Measurements from ENCODE around the gene MECP2. TPM values are rescaled to one million over a fixed set of nuclear protein-coding genes. Genes with fewer than 3 reads are reported as not detected.

Gene MECP2
- total RNA-seq, 1 donor from 2014 or later, result 45.2 TPM

GRCh38 chrX:153972368-153973126, 125.0 kb downstream of the MECP2 start, which contains the start of gene TMEM187:
TMEM187 (plus strand) TSS chrX:153972754; CDS start chrX:153982063, 9,309 bp downstream.
- no peak for DNase-seq (ENCODE audit: extremely low read depth, low read depth, low spot score)

Other genes starting within 250 kb of the MECP2 start
- 1.6 and 17.1 TPM in 2 replicates for gene L1CAM, start 211.5 kb downstream of the MECP2 start, total RNA-seq
- gene AVPR2, start 193.0 kb downstream of the MECP2 start, total RNA-seq, result not detected in 2 replicates
- gene ARHGAP4, start 171.5 kb downstream of the MECP2 start, total RNA-seq, result 2.9 and 24.2 TPM in 2 replicates
- 144 and 194 TPM in 2 replicates for gene NAA10, start 162.7 kb downstream of the MECP2 start, total RNA-seq
- gene RENBP, start 153.1 kb downstream of the MECP2 start, total RNA-seq, result 19.0 and 23.7 TPM in 2 replicates
- 54.4 and 91.0 TPM in 2 replicates for gene HCFC1, start 125.9 kb downstream of the MECP2 start, total RNA-seq
- gene TMEM187, start 125.0 kb downstream of the MECP2 start, total RNA-seq, result 3.3 and 6.7 TPM in 2 replicates
- gene IRAK1, start 77.8 kb downstream of the MECP2 start, total RNA-seq, result 106 and 116 TPM in 2 replicates
- not detected in 2 replicates for gene OPN1LW, start 46.5 kb upstream of the MECP2 start, total RNA-seq
- not detected in 2 replicates for gene OPN1MW, start 84.9 kb upstream of the MECP2 start, total RNA-seq
- not detected in 2 replicates for gene OPN1MW2, start 122.0 kb upstream of the MECP2 start, total RNA-seq
- not detected in 2 replicates for gene OPN1MW3, start 159.9 kb upstream of the MECP2 start, total RNA-seq
- gene TEX28, start 197.4 kb upstream of the MECP2 start, total RNA-seq, result not detected in 2 replicates
- gene TKTL1, start 198.1 kb upstream of the MECP2 start, total RNA-seq, result not detected in 2 replicates